Suprapubic skin (tissue), 4 donors: ENCODE measurements around the gene NR2F2. TPM values are rescaled to one million over a fixed set of nuclear protein-coding genes. Genes with fewer than 3 reads are reported as not detected.
A peak's percentile ranks its signal among the peaks of the same experiment; 100 is the strongest.

ENCODE experiments used
- DNase-seq, 2 donors: peaks; one replicate each; pipeline ENCODE4 v3.0.0-alpha.2; 2019; ENCODE audit warnings: low spot score in 2 of 2
- H3K27ac ChIP-seq: fragments of 200-600 bp; sonication (generic); one replicate; pipeline ENCODE4 v1.5.1; 2019
- H3K27me3 ChIP-seq: fragments of 200-600 bp; sonication (generic); one replicate; pipeline ENCODE4 v1.5.1; 2019
- H3K36me3 ChIP-seq: fragments of 200-600 bp; sonication (generic); one replicate; pipeline ENCODE4 v1.5.1; 2019
- H3K4me1 ChIP-seq: fragments of 200-600 bp; sonication (generic); one replicate; pipeline ENCODE4 v1.5.1; 2019
- H3K4me3 ChIP-seq: fragments of 200-600 bp; sonication (generic); one replicate; pipeline ENCODE4 v1.5.1; 2019; ENCODE audit warnings: mild to moderate bottlenecking
- H3K9me3 ChIP-seq: fragments of 200-600 bp; sonication (generic); one replicate; pipeline ENCODE4 v1.5.1; 2019
- EP300 ChIP-seq: sonication (generic); formaldehyde crosslinking; IDR thresholded peaks from one replicate; pipeline ENCODE4 v1.6.1; 2017; ENCODE audit warnings: antibody characterized with exemption
- POLR2A ChIP-seq, 2 donors: fragments of 450-650 bp; IDR thresholded peaks; one replicate each; pipeline ENCODE4 v1.6.1; 2017; ENCODE audit warnings: antibody characterized with exemption in 2 of 2, mild to moderate bottlenecking in 2 of 2, moderate library complexity in 2 of 2
- POLR2AphosphoS5 ChIP-seq, 3 donors: sonication (generic); formaldehyde crosslinking; IDR thresholded peaks; one replicate each; pipeline ENCODE4 v1.6.1; 2017; ENCODE audit warnings: antibody characterized with exemption in 3 of 3
- WGBS: methylation state at CpG from one replicate; pipeline ENCODE4 v1.1.5; 2018; 5-methylcytosine and 5-hydroxymethylcytosine counted together
- total RNA-seq, 4 donors: library from RNA; depleted of rRNA; stranded (reverse); fragments of >200 nt; gene quantifications; one replicate each; pipeline ENCODE4 v1.1.0, GENCODE V29; 2016
- TF ChIP-seq, protein P1 (sequence below), 2 donors: fragments of 200-600 bp in 1 of 2; fragments of 450-650 bp in 1 of 2; sonication (generic) in 1 of 2; IDR thresholded peaks; one replicate each; pipeline ENCODE4 v1.5.1; 2016 to 2019; ENCODE audit warnings: antibody characterized with exemption in 2 of 2, mild to moderate bottlenecking in 1 of 2, moderate library complexity in 1 of 2

The NR2F2 gene
- total RNA-seq, 4 donors from 2014 or later, result 4.0 to 12.7 (median 7.1) TPM

GRCh38 chr15:96366526-96366877, 36.0 kb downstream of the NR2F2 start:
- no peak overlapping the region for H3K27ac ChIP-seq
- no peak for TF ChIP-seq EP300
- TF ChIP-seq, protein P1, sequence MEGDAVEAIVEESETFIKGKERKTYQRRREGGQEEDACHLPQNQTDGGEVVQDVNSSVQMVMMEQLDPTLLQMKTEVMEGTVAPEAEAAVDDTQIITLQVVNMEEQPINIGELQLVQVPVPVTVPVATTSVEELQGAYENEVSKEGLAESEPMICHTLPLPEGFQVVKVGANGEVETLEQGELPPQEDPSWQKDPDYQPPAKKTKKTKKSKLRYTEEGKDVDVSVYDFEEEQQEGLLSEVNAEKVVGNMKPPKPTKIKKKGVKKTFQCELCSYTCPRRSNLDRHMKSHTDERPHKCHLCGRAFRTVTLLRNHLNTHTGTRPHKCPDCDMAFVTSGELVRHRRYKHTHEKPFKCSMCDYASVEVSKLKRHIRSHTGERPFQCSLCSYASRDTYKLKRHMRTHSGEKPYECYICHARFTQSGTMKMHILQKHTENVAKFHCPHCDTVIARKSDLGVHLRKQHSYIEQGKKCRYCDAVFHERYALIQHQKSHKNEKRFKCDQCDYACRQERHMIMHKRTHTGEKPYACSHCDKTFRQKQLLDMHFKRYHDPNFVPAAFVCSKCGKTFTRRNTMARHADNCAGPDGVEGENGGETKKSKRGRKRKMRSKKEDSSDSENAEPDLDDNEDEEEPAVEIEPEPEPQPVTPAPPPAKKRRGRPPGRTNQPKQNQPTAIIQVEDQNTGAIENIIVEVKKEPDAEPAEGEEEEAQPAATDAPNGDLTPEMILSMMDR (IDR thresholded peaks at IDR 0.05), result no peak
- no peak for TF ChIP-seq POLR2A (IDR thresholded peaks at IDR 0.05)
- TF ChIP-seq POLR2AphosphoS5 (IDR thresholded peaks at IDR 0.05), result no peak
- no peak for DNase-seq

DNA sequence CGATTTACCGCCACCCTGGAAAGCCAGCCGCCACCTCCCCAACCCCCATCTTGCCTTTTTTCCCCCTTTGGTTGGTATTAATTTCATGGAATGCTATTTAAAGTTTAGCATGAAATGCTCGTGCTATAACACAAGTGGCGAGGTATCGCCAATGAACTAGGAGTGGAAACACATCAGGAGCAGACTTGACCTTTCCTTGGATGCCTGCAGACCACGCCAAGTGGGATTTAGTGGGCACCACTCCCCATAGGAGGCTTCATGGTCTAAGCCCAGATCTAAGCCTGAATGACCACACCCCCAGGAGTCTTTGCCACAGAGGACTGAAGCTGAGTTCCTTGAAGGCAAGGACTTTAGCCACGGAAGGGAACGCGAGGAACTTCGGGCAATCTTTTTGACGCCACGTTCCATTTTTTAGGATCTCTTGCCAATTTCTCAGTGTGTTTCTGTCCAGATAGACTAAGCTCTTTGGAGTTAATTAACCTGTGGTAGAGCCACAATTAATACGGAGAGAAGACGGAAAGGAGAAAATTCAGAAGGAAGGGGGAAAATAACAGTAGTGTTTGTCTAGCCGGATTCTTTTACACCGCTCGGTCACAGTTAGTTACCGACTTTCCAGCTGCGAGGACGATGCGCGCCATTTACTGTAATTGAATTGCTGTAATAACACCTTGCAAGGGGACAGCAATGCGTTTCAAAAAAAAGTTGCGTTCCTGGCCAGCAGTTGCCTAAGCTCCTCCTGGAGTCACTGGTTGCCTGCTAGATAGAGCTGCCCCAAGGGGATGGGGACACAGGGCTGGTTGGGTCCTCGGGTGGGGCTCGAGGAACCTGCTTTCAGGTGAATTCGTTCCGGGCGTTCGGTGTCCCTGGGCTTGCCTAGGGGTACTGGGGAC, 37.1 kb downstream of the NR2F2 start:
- DNase-seq, result no peak
- 24% methylated on average over 31 of the region's 31 CpGs for WGBS
- Histone ChIP-seq H3K9me3 (no peaks in the 10 kb centered on the region), H3K36me3 (no peaks in the 10 kb centered on the region), H3K4me3 (peak overlapping the region; percentile 32), H3K27ac (no peak overlapping the region), H3K4me1 (peaks cover 14% of the 10 kb centered on the region), H3K27me3 (peaks cover 77% of the 10 kb centered on the region)
- TF ChIP-seq EP300 (no peak), POLR2AphosphoS5 (IDR thresholded peaks at IDR 0.05) (no peak), POLR2A (IDR thresholded peaks at IDR 0.05) (no peak)
- TF ChIP-seq, protein P1 (IDR thresholded peaks at IDR 0.05), result no peak

More at GRCh38 chr15:96366526-96366877, 36.0 kb downstream of the NR2F2 start:
- no peaks in the 10 kb centered on the region for H3K36me3 ChIP-seq
- WGBS, result 15% methylated on average over 17 of the region's 22 CpGs
- peaks cover 87% of the 10 kb centered on the region for H3K27me3 ChIP-seq
- H3K4me1 ChIP-seq, result peaks cover 14% of the 10 kb centered on the region
- no peaks in the 10 kb centered on the region for H3K9me3 ChIP-seq
- no peak overlapping the region for H3K4me3 ChIP-seq

DNA sequence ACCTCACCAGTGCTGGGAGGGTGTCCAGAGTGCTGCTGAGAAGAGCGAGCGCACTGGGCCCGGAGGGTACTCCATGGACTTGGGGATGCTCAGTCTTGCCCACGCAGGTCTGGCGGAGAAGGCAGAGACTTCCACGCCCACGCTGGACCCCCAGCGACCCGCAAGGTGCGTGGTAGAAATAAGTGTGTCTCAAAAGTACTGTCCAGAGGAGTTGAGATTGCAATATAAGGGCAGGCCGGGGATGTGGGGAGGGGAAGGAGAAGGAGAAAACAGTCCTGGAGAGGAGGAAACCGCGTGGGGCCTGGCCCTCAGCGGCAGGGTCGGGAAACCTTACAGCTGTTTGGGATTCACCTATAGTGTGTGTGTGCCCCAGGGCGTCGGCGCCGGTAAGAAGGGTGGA, 38.9 kb downstream of the NR2F2 start:
- H3K27me3 ChIP-seq, result peaks cover 60% of the 10 kb centered on the region
- H3K36me3 ChIP-seq, result no peaks in the 10 kb centered on the region
- H3K27ac ChIP-seq, result no peak overlapping the region
- TF ChIP-seq, protein P1 (IDR thresholded peaks at IDR 0.05), result no peak
- WGBS, result 58% methylated on average over 19 of the region's 19 CpGs
- H3K9me3 ChIP-seq, result no peaks in the 10 kb centered on the region
- DNase-seq, result no peak
- no peak overlapping the region for H3K4me3 ChIP-seq
- H3K4me1 ChIP-seq, result peaks cover 14% of the 10 kb centered on the region

DNA sequence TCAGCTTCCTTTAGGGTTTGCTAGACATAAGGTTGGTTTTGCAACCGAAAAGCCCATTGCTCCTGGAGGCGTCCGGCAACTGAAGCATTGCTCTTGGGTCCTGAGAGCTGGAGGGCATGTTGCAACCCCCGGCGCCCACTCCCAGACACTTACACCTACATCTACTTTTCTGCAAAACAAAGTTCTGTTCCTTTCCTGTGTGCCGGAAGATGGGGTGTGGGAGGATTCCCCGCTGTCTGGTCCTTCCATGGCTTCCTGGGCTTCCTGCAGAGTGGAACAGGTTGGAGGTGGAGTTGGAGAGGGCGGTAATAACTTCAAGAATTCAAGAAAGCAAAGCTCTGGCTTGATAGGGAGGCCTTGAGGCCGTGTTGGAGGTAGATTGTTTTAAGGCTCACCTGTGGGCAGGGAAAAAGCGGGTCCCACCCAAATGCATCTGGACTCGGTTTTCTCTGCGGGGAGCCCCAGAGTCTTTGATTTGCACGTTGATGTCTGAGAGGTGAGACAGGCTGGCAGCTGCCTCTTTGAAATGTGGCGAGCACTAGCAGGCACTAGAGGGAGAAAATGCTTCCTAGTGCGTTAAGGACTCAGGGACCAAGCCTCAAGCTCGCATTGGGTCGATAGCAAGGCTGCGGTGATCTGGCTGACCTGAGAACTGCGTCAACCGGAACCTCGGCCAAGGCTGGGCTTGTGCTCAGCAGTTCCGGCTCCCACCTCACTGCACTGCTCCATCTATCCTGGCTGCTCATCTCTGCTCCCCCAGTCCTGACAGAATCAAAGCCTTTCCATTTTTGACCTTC, 39.5 kb downstream of the NR2F2 start:
- Histone ChIP-seq H3K36me3 (no peaks in the 10 kb centered on the region), H3K4me3 (no peak overlapping the region), H3K9me3 (no peaks in the 10 kb centered on the region), H3K4me1 (peaks cover 14% of the 10 kb centered on the region), H3K27ac (no peak overlapping the region), H3K27me3 (peaks cover 54% of the 10 kb centered on the region)
- TF ChIP-seq, protein P1 (IDR thresholded peaks at IDR 0.05), result no peak
- TF ChIP-seq EP300 (no peak), POLR2AphosphoS5 (IDR thresholded peaks at IDR 0.05) (no peak), POLR2A (IDR thresholded peaks at IDR 0.05) (no peak)
- no peak for DNase-seq
- 64% methylated on average over 22 of the region's 22 CpGs for WGBS

GRCh38 chr15:96372554-96372953, 42.1 kb downstream of the NR2F2 start:
- Histone ChIP-seq H3K27ac (no peak overlapping the region), H3K27me3 (peaks cover 29% of the 10 kb centered on the region), H3K4me3 (no peak overlapping the region), H3K36me3 (no peaks in the 10 kb centered on the region), H3K9me3 (no peaks in the 10 kb centered on the region), H3K4me1 (peaks cover 8% of the 10 kb centered on the region)
- DNase-seq, result no peak
- TF ChIP-seq POLR2AphosphoS5 (IDR thresholded peaks at IDR 0.05), result no peak
- TF ChIP-seq, protein P1 (IDR thresholded peaks at IDR 0.05), result no peak
- TF ChIP-seq POLR2A (IDR thresholded peaks at IDR 0.05), result no peak
- TF ChIP-seq EP300, result no peak
- 79% methylated on average over 2 of the region's 2 CpGs for WGBS
